Sigmoid colon (tissue), 7 donors: ENCODE data around the gene SCRN3. TPM values are rescaled to one million over a fixed set of nuclear protein-coding genes. Genes with fewer than 3 reads are reported as not detected.
"Not testable (repeated sequence)": the region's sequence is repeated elsewhere in the genome, so short reads cannot be mapped to it uniquely, and the experiment has no call there.

Experiments used
- DNase-seq: peaks from one replicate; pipeline ENCODE4 v3.0.0-alpha.2; 2019
- H3K27ac ChIP-seq, 4 donors: fragments of 200-600 bp; sonication (generic); one replicate each; pipeline ENCODE4 v1.5.1; 2016 to 2019; ENCODE audit warnings: mild to moderate bottlenecking in 1 of 4
- H3K27me3 ChIP-seq, 3 donors: fragments of 200-600 bp; sonication (generic); one replicate each; pipeline ENCODE4 v1.5.1; 2019; ENCODE audit warnings: mild to moderate bottlenecking in 1 of 3
- H3K36me3 ChIP-seq, 4 donors: fragments of 200-600 bp; sonication (generic); one replicate each; pipeline ENCODE4 v1.5.1; 2016 to 2019
- H3K4me1 ChIP-seq, 4 donors: fragments of 200-600 bp; sonication (generic); one replicate each; pipeline ENCODE4 v1.5.1; 2017 to 2019
- H3K4me3 ChIP-seq, 4 donors: fragments of 200-600 bp; sonication (generic); one replicate each; pipeline ENCODE4 v1.5.1; 2017 to 2019; ENCODE audit warnings: mild to moderate bottlenecking in 2 of 4, moderate library complexity in 1 of 4
- H3K9me3 ChIP-seq, 4 donors: fragments of 200-600 bp in 3 of 4; sonication (generic) in 3 of 4; one replicate each; pipeline versions ENCODE4 v1.5.1 to v1.6.1; 2013 to 2019
- CTCF ChIP-seq, 4 experiments: fragments of 450-650 bp in 3 of 4; fragments of 200-600 bp in 1 of 4; IDR thresholded peaks; one replicate each; pipeline ENCODE4 v1.5.1; 2016 to 2019; ENCODE audit warnings: antibody characterized with exemption in 4 of 4, mild to moderate bottlenecking in 3 of 4, moderate library complexity in 2 of 4
- EP300 ChIP-seq, 4 donors: sonication (generic); formaldehyde crosslinking; IDR thresholded peaks; one replicate each; pipeline ENCODE4 v1.6.1; 2017; ENCODE audit warnings: antibody characterized with exemption in 4 of 4
- POLR2A ChIP-seq, 2 donors: fragments of 450-650 bp; IDR thresholded peaks; one replicate each; pipeline ENCODE4 v1.6.1; 2016; ENCODE audit warnings: antibody characterized with exemption in 2 of 2, mild to moderate bottlenecking in 2 of 2, moderate library complexity in 2 of 2
- POLR2AphosphoS5 ChIP-seq, 4 donors: sonication (generic); formaldehyde crosslinking; IDR thresholded peaks; one replicate each; pipeline ENCODE4 v1.6.1; 2017; ENCODE audit warnings: antibody characterized with exemption in 4 of 4
- WGBS, 2 donors: extraction: QIAGEN DNeasy Blood & Tissue Kit; methylation state at CpG; one replicate each; pipeline ENCODE4 v1.1.7; 2013; 5-methylcytosine and 5-hydroxymethylcytosine counted together
- intact Hi-C: fragments of 100-400 bp; cut with DNase I; formaldehyde crosslinking; loops from one replicate; pipeline ENCODE4 v1.15.1; 2023
- polyA plus RNA-seq, 3 donors: library from polyadenylated mRNA; stranded (reverse); fragments of 200-250 nt; gene quantifications; one replicate each; pipeline ENCODE4 v1.2.3, GENCODE V29; 2013
- total RNA-seq, 4 donors: library from RNA; depleted of rRNA; stranded (reverse); fragments of >200 nt; gene quantifications; one replicate each; pipeline ENCODE4 v1.1.0, GENCODE V29; 2016
- donor health status: healthy with polysubstance abuse.
- donor health status: Bipolar disorder and iron deficiency.
- donor health status: healthy.

Gene SCRN3
- total and polyA plus RNA-seq, 7 donors = 9.6 to 31.0 (median 15.3) TPM

DNA sequence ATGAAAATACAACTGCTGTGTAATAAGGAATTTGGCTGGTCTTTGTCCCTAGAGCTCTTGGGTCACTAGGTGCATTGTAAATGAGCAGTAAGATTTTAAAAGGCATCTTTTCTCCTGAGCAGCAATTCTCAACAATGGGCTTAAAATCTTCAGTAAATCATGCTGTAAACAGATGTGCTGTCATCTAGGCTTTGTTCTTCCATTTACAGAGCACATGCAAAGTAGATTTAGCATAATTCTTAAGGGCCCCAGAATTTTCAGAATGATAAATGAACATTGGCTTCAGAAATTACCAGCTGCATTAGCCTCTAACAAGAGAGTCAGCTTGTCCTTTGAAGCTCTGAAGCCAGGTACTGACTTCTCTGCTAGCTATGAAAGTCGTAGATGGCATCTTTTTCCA is 26.8 kb upstream of the SCRN3 start:
- H3K27me3 ChIP-seq = no peaks in the 10 kb centered on the region
- TF ChIP-seq POLR2AphosphoS5 (IDR thresholded peaks at IDR 0.05) = no peak
- TF ChIP-seq EP300 (IDR thresholded peaks at IDR 0.05) = no peak
- no peak for TF ChIP-seq POLR2A (IDR thresholded peaks at IDR 0.05)
- no peak for TF ChIP-seq CTCF (IDR thresholded peaks at IDR 0.05)
- intact Hi-C loops = no loop called here
- H3K9me3 ChIP-seq = peaks cover 0 to 3% (median 0%) of the 10 kb centered on the region in 4 donors
- no peak overlapping the region for H3K27ac ChIP-seq
- WGBS, 2 donors = 96% methylated on average over 1 of the region's 1 CpG
- no peak for DNase-seq
- H3K36me3 ChIP-seq = peaks cover 0 to 74% (median 23%) of the 10 kb centered on the region in 4 donors
- H3K4me3 ChIP-seq = no peak overlapping the region
- no peaks in the 10 kb centered on the region for H3K4me1 ChIP-seq

- Histone ChIP-seq H3K4me1 (no peaks in the 10 kb centered on the region), H3K27me3 (no peaks in the 10 kb centered on the region), H3K27ac (no peak overlapping the region), H3K36me3 (peaks cover 9 to 99% (median 43%) of the 10 kb centered on the region in 4 donors), H3K9me3 (no peaks in the 10 kb centered on the region), H3K4me3 (no peak overlapping the region)
- WGBS, 2 donors = 74 to 89% methylated on average over 2 of the region's 2 CpGs
- no peak for DNase-seq
- TF ChIP-seq CTCF (IDR thresholded peaks at IDR 0.05) (no peak), EP300 (IDR thresholded peaks at IDR 0.05) (no peak), POLR2AphosphoS5 (IDR thresholded peaks at IDR 0.05) (no peak), POLR2A (IDR thresholded peaks at IDR 0.05) (no peak)
- intact Hi-C loops = no loop called here
Measured at GRCh38 chr2:174376967-174377366, 18.6 kb upstream of the SCRN3 start.

DNA sequence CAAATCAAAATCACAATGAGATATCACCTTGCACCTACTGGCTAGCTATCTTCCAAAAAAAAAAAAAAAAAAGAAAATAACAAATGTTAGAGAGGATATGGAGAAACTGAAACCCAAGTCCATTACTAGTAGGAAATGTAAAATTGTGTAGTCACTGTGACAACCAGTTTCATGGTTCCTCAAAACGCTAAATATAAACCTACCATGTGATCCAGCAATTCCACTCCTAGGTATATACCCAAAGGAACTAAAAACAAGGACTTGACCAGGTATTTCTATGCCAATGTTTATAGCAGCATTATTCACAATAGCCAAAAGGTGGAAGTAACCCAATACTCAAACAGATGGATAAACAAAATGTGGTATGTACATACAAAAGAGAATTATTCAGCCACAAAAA is 11.7 kb upstream of the SCRN3 start:
- H3K4me3 ChIP-seq = no peak overlapping the region
- no peaks in the 10 kb centered on the region for H3K4me1 ChIP-seq
- 74 to 89% methylated on average over 1 of the region's 1 CpG for WGBS, 2 donors
- intact Hi-C loops = no loop called here
- H3K9me3 ChIP-seq = no peaks in the 10 kb centered on the region
- H3K36me3 ChIP-seq = peaks cover 5 to 60% (median 27%) of the 10 kb centered on the region in 4 donors
- TF ChIP-seq POLR2AphosphoS5 (IDR thresholded peaks at IDR 0.05) (no peak), POLR2A (IDR thresholded peaks at IDR 0.05) (no peak)
- DNase-seq = no peak
- H3K27me3 ChIP-seq = no peaks in the 10 kb centered on the region
- H3K27ac ChIP-seq = no peak overlapping the region

DNA sequence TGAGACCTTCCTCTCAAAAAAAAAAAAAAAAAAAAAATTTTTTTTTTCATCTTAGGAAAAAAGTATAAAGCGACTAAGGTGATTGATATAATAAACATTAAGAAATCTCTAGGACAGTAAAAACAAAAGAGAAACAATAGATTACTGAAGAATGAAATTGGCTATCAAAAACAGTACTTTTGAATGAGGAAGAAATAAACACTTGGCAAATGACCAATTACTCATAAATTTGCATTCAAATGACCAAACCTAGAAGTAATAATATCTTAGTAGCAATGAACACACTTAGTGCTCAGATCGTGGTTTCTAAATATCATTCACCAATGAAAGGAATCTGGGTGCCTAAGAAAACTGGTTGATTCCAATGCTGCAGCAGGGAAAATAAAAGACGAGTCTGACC is 10.3 kb upstream of the SCRN3 start:
- Histone ChIP-seq H3K27me3 (no peaks in the 10 kb centered on the region), H3K27ac (no peak overlapping the region), H3K9me3 (no peaks in the 10 kb centered on the region), H3K36me3 (peaks cover 0 to 54% (median 18%) of the 10 kb centered on the region in 4 donors), H3K4me3 (no peak overlapping the region), H3K4me1 (no peaks in the 10 kb centered on the region)
- TF ChIP-seq POLR2A (IDR thresholded peaks at IDR 0.05) = no peak
- no peak for TF ChIP-seq POLR2AphosphoS5 (IDR thresholded peaks at IDR 0.05)
- no peak for TF ChIP-seq CTCF (IDR thresholded peaks at IDR 0.05)
- TF ChIP-seq EP300 (IDR thresholded peaks at IDR 0.05) = no peak
- 88 to 94% methylated on average over 3 of the region's 3 CpGs for WGBS, 2 donors
- intact Hi-C loops = no loop called here
- DNase-seq = no peak

GRCh38 chr2:174388706-174389105 is 6.8 kb upstream of the SCRN3 start:
- intact Hi-C loops, H3K4me3 ChIP-seq, DNase-seq, H3K9me3 ChIP-seq, H3K27me3 ChIP-seq, H3K27ac ChIP-seq: not testable (repeated sequence)
- peaks cover 0 to 39% (median 11%) of the 10 kb centered on the region in 4 donors for H3K36me3 ChIP-seq
- 91 to 97% methylated on average over 3 of the region's 3 CpGs for WGBS, 2 donors
- H3K4me1 ChIP-seq = peaks cover 0 to 14% (median 9%) of the 10 kb centered on the region in 4 donors

DNA sequence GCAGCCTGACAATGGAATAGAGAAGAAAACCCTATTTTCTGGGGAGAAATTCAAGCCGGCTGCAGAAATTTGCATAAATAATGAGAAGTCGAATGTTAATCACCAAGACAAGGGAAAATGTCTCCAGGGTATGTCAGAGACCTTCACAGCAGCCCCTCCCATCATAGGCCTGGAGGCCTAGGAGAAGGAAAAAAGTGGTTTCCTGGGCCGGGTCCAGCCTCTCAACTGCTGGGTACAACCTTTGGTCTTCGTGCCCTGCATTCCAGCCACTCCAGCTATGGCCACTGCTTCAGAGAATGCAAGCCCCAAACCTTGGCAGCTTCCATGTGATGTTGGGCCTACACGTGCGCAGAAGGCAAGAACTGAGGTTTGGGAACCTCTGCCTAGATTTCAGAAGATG is 6.0 kb upstream of the SCRN3 start:
- Histone ChIP-seq H3K4me1 (peaks cover 0 to 23% (median 17%) of the 10 kb centered on the region in 4 donors), H3K9me3 (no peaks in the 10 kb centered on the region), H3K36me3 (peaks cover 0 to 39% (median 11%) of the 10 kb centered on the region in 4 donors), H3K27me3 (no peaks in the 10 kb centered on the region), H3K4me3 (no peak overlapping the region), H3K27ac (no peak overlapping the region)
- DNase-seq = no peak
- 95 to 96% methylated on average over 6 of the region's 6 CpGs for WGBS, 2 donors
- intact Hi-C loops = no loop called here
- TF ChIP-seq POLR2AphosphoS5 (IDR thresholded peaks at IDR 0.05) = no peak
- TF ChIP-seq POLR2A (IDR thresholded peaks at IDR 0.05) = no peak
- TF ChIP-seq CTCF (IDR thresholded peaks at IDR 0.05) = no peak
- TF ChIP-seq EP300 (IDR thresholded peaks at IDR 0.05) = no peak

DNA sequence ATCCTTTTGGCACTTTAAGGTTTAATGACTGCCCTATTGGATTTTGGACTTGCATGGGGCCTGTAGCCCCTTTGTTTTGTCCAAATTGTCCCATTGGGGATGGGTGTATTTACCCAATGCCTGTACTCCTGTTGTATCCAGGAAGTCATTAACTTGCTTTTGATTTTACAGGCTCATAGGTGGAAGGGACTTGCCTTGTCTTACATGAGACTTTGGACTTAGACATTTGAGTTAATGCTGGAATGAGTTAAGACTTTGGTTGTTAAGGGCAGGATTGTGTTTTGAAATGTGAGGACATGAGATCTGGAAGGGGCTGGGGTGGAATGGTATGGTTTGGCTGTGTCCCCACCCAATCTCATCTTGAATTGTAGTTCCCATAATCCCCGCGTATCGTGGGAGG is 5.2 kb upstream of the SCRN3 start:
- not testable (repeated sequence) for H3K27ac ChIP-seq, H3K4me3 ChIP-seq, DNase-seq, H3K9me3 ChIP-seq, H3K27me3 ChIP-seq
- 93 to 94% methylated on average over 3 of the region's 3 CpGs for WGBS, 2 donors
- intact Hi-C loops = loop anchor here (10.0 kb wide), 1 partner anchor 426 kb away; the partner anchor contains the start of gene SP3
- peaks cover 0 to 38% (median 11%) of the 10 kb centered on the region in 4 donors for H3K36me3 ChIP-seq
- peaks cover 0 to 25% (median 19%) of the 10 kb centered on the region in 4 donors for H3K4me1 ChIP-seq
